Nephron (organoid): Measurements from ENCODE around the gene RNPEP.

Source experiments
- H3K27ac Mint-ChIP-seq, 3 experiments: 2 replicates each; pipeline ENCODE4 v1.8.0; 2020; ENCODE audit warnings: mixed read lengths in 3 of 3, mild to moderate bottlenecking in 2 of 3, moderate library complexity in 1 of 3
- H3K27me3 Mint-ChIP-seq: 2 replicates; pipeline ENCODE4 v1.8.0; 2021; ENCODE audit warnings: low read depth, mild to moderate bottlenecking, moderate library complexity, mixed read lengths
- H3K36me3 Mint-ChIP-seq: 2 replicates; pipeline ENCODE4 v1.8.0; 2020; ENCODE audit warnings: low read depth, mixed read lengths
- H3K4me1 Mint-ChIP-seq: 2 replicates; pipeline ENCODE4 v1.8.0; 2020; ENCODE audit warnings: mixed read lengths
- H3K4me3 Mint-ChIP-seq, 3 experiments: 2 replicates each; pipeline ENCODE4 v1.8.0; 2020; ENCODE audit warnings: mild to moderate bottlenecking in 3 of 3, mixed read lengths in 3 of 3, moderate library complexity in 2 of 3
- H3K9me3 Mint-ChIP-seq: 2 replicates; pipeline ENCODE4 v1.8.0; 2020; ENCODE audit warnings: mixed read lengths
- CTCF ChIP-seq, 3 experiments: fragments of 200-600 bp; sonication (generic); IDR thresholded peaks; one replicate each; pipeline ENCODE4 v1.5.0; 2021; ENCODE audit warnings: antibody characterized with exemption in 3 of 3; ENCODE audit not compliant: unreplicated experiment in 3 of 3

RNPEP gene

GRCh38 chr1:202029727-202030126 lies 47.3 kb downstream of the RNPEP start:
- Mint-ChIP-seq H3K36me3 (no peaks in the 10 kb centered on the region), H3K4me1 (no peaks in the 10 kb centered on the region), H3K9me3 (no peaks in the 10 kb centered on the region), H3K27me3 (peaks cover 3% of the 10 kb centered on the region), H3K27ac (peak overlapping the region in 1 of 3 experiments; percentile 18), H3K4me3 (no peak overlapping the region)
- TF ChIP-seq CTCF (IDR thresholded peaks at IDR 0.05; ENCODE audit: unreplicated experiment in 3 of 3) = no peak

DNA sequence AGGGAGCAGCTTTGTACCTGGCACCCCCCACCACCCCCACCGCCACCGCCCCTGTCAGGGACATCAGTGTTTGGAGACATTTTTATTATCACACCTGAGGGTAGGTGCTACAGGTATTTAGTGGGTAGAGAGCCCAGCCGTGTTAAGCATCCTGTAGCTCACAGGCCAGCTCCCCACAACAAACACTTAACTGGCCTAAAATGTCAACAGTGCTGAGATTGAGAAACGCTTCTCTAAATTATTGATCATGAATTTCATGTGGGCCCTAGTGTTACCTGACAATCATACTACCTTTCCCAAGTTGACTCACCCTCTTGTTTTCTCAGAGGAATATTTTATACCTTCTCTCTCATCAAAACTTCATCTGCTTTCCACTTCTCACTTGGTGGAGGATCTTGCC lies 49.3 kb downstream of the RNPEP start:
- no peak for TF ChIP-seq CTCF (IDR thresholded peaks at IDR 0.05; ENCODE audit: unreplicated experiment in 3 of 3)
- Mint-ChIP-seq H3K27ac (peak overlapping the region in 1 of 3 experiments; percentile 23), H3K9me3 (no peaks in the 10 kb centered on the region), H3K4me3 (no peak overlapping the region), H3K4me1 (no peaks in the 10 kb centered on the region), H3K27me3 (peaks cover 3% of the 10 kb centered on the region), H3K36me3 (no peaks in the 10 kb centered on the region)

DNA sequence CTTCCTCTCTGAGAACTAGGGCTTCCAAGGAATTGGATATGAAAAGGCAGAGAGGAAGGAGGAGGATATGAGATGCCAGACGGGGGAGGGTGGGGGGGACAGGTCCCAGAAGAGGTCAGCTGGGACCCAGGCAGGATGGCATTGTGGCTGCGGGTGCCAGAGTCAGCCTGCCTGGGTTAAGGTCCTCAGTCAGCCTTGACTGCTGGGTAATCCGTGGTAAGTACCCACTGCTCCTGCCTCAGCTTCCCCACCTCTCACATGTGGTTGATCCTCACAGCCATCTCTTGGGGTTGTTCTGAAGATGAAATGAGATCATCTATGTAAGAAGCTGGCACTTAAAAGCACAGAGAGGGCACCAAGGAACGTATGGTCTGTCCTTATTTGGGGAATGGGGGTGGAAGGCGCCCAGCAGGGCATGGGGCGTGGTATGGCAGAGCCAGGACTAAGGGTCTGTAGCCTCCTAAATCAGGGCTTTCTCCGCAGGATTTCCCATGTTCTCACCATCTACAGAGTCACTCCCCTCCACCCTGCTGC lies 51.8 kb downstream of the RNPEP start:
- peak overlapping the region; percentile 85 to 98 (median 94) for H3K27ac Mint-ChIP-seq
- H3K9me3 Mint-ChIP-seq = no peaks in the 10 kb centered on the region
- TF ChIP-seq CTCF (IDR thresholded peaks at IDR 0.05; ENCODE audit: unreplicated experiment in 3 of 3) = no peak
- peaks cover 3% of the 10 kb centered on the region for H3K27me3 Mint-ChIP-seq
- H3K4me1 Mint-ChIP-seq = no peaks in the 10 kb centered on the region
- H3K36me3 Mint-ChIP-seq = no peaks in the 10 kb centered on the region
- peak overlapping the region in 1 of 3 experiments; percentile 22 for H3K4me3 Mint-ChIP-seq

DNA sequence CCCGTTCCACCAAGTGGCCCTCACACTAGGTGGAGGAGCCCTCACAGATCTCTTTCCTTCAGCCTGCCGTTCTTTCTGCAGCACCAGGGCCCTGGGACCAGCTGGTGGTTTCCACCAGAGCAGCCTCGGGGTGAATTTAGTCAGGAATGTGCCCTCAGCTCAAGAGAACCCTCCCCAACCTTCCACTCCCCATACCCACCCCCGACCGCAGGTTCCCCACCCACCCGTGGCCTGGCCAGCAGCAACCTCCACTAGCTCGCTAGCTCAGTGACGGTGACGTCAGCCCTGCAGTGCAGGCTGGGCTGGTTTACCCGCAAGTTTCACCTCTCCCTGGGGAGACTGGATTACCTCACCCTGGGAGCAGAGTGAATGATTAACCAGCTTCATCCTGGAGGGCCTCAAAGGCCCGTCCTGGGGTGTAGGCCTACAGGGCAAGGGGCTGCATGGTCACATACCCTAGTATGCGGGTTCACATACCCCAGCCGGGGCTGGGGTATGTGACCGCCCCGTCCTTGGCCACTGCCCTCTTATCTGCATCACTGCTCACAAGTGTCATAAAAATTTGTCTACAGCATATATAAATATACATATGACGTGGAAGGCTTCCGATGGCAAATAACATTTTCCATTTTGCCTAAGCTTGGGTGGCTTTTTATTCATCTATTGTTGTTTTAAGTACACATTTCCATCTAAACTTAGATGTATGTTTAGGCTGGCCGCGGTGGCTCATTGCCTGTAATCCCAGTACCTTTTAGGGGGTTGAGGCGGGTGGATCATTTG lies 52.4 kb downstream of the RNPEP start:
- Mint-ChIP-seq H3K36me3 (no peaks in the 10 kb centered on the region), H3K27ac (peak overlapping the region; percentile 85 to 98 (median 94)), H3K4me3 (peak overlapping the region in 1 of 3 experiments; percentile 22), H3K9me3 (no peaks in the 10 kb centered on the region), H3K4me1 (no peaks in the 10 kb centered on the region), H3K27me3 (peaks cover 3% of the 10 kb centered on the region)
- no peak for TF ChIP-seq CTCF (IDR thresholded peaks at IDR 0.05; ENCODE audit: unreplicated experiment in 3 of 3)

GRCh38 chr1:202036595-202037387 lies 54.3 kb downstream of the RNPEP start:
- H3K27me3 Mint-ChIP-seq = peaks cover 3% of the 10 kb centered on the region
- TF ChIP-seq CTCF (IDR thresholded peaks at IDR 0.05; ENCODE audit: unreplicated experiment in 3 of 3) = no peak
- H3K27ac Mint-ChIP-seq = peak overlapping the region in 1 of 3 experiments; percentile 13
- no peaks in the 10 kb centered on the region for H3K4me1 Mint-ChIP-seq
- H3K4me3 Mint-ChIP-seq = no peak overlapping the region
- no peaks in the 10 kb centered on the region for H3K9me3 Mint-ChIP-seq
- no peaks in the 10 kb centered on the region for H3K36me3 Mint-ChIP-seq
